ENCODE measurements around the gene ENTHD1. TPM values are rescaled to one million over a fixed set of nuclear protein-coding genes. Genes with fewer than 3 reads are reported as not detected.

ENTHD1 gene
- total RNA-seq, 1 donor from 2014 or later, result not detected

- Mint-ChIP-seq H3K4me3 (no peak overlapping the region), H3K9me3 (no peaks in the 10 kb centered on the region), H3K4me1 (no peaks in the 10 kb centered on the region), H3K27ac (ENCODE audit: unreplicated experiment) (no peak overlapping the region), H3K27me3 (ENCODE audit: low read depth) (peaks cover 21% of the 10 kb centered on the region), H3K36me3 (ENCODE audit: low read depth) (no peaks in the 10 kb centered on the region)
- TF ChIP-seq CTCF (conservative IDR thresholded peaks at IDR 0.05), result no peak
- DNase-seq (ENCODE audit: low read depth, low spot score), result no peak
These were observed 78.7 kb downstream of the ENTHD1 start for GRCh38 chr22:39814899-39815298.

GRCh38 chr22:39809772-39810557 is 83.6 kb downstream of the ENTHD1 start:
- DNase-seq (ENCODE audit: low read depth, low spot score), result no peak
- no peak for TF ChIP-seq CTCF (conservative IDR thresholded peaks at IDR 0.05)
- Mint-ChIP-seq H3K36me3 (ENCODE audit: low read depth) (no peaks in the 10 kb centered on the region), H3K9me3 (no peaks in the 10 kb centered on the region), H3K4me1 (peaks cover 6% of the 10 kb centered on the region), H3K27ac (ENCODE audit: unreplicated experiment) (no peak overlapping the region), H3K27me3 (ENCODE audit: low read depth) (peaks cover 33% of the 10 kb centered on the region), H3K4me3 (no peak overlapping the region)

- peak; percentile 45 for TF ChIP-seq CTCF (conservative IDR thresholded peaks at IDR 0.05)
- H3K9me3 Mint-ChIP-seq, result no peaks in the 10 kb centered on the region
- peaks cover 38% of the 10 kb centered on the region for H3K27me3 Mint-ChIP-seq (ENCODE audit: low read depth)
- peaks cover 2% of the 10 kb centered on the region for H3K36me3 Mint-ChIP-seq (ENCODE audit: low read depth)
- no peak overlapping the region for H3K27ac Mint-ChIP-seq (ENCODE audit: unreplicated experiment)
- peaks cover 6% of the 10 kb centered on the region for H3K4me1 Mint-ChIP-seq
- peak; percentile 30 for DNase-seq (ENCODE audit: low read depth, low spot score)
- H3K4me3 Mint-ChIP-seq, result no peak overlapping the region
These were observed 85.5 kb downstream of the ENTHD1 start for GRCh38 chr22:39808081-39808480.

- H3K4me1 Mint-ChIP-seq, result peaks cover 6% of the 10 kb centered on the region
- H3K27me3 Mint-ChIP-seq (ENCODE audit: low read depth), result peaks cover 41% of the 10 kb centered on the region
- DNase-seq (ENCODE audit: low read depth, low spot score), result no peak
- H3K27ac Mint-ChIP-seq (ENCODE audit: unreplicated experiment), result no peak overlapping the region
- peaks cover 2% of the 10 kb centered on the region for H3K36me3 Mint-ChIP-seq (ENCODE audit: low read depth)
- no peak overlapping the region for H3K4me3 Mint-ChIP-seq
- no peak for TF ChIP-seq CTCF (conservative IDR thresholded peaks at IDR 0.05)
- no peaks in the 10 kb centered on the region for H3K9me3 Mint-ChIP-seq
These were observed 87.5 kb downstream of the ENTHD1 start for GRCh38 chr22:39806109-39806508.

GRCh38 chr22:39805117-39805516 is 88.4 kb downstream of the ENTHD1 start:
- Mint-ChIP-seq H3K27ac (ENCODE audit: unreplicated experiment) (no peak overlapping the region), H3K4me3 (no peak overlapping the region), H3K27me3 (ENCODE audit: low read depth) (peaks cover 41% of the 10 kb centered on the region), H3K4me1 (peaks cover 6% of the 10 kb centered on the region), H3K9me3 (no peaks in the 10 kb centered on the region), H3K36me3 (ENCODE audit: low read depth) (peaks cover 2% of the 10 kb centered on the region)
- TF ChIP-seq CTCF (conservative IDR thresholded peaks at IDR 0.05), result no peak
- DNase-seq (ENCODE audit: low read depth, low spot score), result no peak
